Measurements from ENCODE around the gene CACNA1D.
A peak's percentile ranks its signal among the peaks of the same experiment; 100 is the strongest.

The CACNA1D gene

DNA sequence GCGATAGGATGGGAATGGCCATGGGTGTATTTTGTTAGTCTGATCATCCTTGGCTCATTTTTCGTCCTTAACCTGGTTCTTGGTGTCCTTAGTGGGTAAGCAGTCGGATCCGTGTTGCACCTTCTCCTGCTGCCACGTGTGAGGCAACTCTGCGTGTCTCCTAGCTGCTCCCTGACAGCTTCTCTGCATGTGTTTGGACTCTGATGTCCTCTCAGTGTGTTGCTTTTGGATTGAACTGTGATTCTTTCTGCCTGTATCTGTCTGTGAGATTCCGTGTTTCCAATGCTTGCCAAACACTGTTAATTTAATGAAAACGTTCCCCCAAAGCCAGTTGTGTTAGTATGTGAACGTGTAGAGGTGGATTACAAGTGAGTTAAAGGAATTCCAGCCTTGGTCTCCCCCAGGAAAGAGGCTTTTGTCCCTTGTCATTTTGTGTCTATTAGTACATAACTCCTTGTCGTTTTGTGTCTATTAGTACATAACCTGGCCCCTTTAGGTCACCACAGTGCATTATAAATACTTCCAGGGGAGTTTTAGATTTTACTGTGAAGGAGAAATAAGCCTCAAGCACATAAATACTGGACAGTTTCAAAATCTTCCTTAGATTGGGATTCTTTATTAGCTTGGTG is 179.4 kb downstream of the CACNA1D start:
- TF ChIP-seq, protein P1, sequence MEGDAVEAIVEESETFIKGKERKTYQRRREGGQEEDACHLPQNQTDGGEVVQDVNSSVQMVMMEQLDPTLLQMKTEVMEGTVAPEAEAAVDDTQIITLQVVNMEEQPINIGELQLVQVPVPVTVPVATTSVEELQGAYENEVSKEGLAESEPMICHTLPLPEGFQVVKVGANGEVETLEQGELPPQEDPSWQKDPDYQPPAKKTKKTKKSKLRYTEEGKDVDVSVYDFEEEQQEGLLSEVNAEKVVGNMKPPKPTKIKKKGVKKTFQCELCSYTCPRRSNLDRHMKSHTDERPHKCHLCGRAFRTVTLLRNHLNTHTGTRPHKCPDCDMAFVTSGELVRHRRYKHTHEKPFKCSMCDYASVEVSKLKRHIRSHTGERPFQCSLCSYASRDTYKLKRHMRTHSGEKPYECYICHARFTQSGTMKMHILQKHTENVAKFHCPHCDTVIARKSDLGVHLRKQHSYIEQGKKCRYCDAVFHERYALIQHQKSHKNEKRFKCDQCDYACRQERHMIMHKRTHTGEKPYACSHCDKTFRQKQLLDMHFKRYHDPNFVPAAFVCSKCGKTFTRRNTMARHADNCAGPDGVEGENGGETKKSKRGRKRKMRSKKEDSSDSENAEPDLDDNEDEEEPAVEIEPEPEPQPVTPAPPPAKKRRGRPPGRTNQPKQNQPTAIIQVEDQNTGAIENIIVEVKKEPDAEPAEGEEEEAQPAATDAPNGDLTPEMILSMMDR (IDR thresholded peaks at IDR 0.05; ENCODE audit: insufficient read depth, low read depth, low read length, missing control alignments), result no peak
- H3K4me3 ChIP-seq (ENCODE audit: low read depth, low read length), result no peak overlapping the region
- no peak for DNase-seq (ENCODE audit: low read depth)

DNA sequence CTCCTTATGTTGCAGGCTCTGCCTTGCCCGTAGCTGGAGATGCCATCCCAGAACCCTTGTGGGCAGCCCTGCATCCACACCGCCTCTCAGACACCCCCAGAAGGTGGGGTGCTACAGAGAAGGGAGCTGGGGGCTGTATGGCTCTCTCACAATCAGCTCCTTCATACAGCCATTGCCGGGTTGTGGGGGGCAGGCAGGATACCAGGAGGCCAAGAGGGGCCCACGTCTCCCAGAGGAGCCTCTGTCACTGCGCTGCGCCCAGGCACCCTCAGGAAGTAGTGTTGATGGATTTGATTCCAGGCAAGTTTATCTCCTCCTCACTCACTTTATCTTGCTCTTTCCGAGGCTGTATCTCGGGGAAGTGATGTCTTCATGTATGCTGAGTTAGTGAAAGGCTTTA is 180.2 kb downstream of the CACNA1D start:
- H3K4me3 ChIP-seq (ENCODE audit: low read depth, low read length), result no peak overlapping the region
- no peak for DNase-seq (ENCODE audit: low read depth)
- TF ChIP-seq, protein P1 (IDR thresholded peaks at IDR 0.05; ENCODE audit: insufficient read depth, low read depth, low read length, missing control alignments), result no peak

DNA sequence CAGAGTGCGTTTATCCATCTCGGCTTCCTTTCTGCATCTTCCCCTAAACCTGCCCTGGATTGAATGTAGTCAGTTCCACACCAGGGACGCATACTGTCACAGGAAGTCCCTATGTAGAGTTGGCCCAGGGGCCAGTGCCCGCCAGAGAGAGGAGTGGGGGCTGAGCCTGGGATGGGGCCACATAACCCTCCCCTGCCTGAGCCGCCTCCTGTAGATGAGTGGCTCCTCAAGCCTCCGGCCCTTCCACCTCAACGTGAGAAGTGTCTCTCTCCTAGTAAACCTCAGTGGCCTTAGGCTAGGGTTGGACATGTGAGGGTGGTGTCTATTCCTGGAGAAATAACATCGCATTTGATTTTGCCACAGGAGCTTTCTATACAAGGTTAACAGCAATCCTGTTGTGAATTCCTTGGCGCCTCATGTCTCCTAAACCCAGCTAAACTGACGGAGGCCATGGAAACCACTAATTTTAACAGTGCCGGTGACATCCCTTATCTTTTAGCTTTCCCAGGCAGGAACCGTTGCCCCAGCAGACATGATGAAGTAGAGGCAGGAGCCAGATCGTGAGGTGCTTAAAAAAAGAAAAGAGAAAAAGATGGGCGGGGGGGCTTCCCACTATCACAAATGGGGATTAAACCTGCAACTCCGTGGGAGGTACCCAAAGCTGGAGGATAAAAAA is 180.7 kb downstream of the CACNA1D start:
- DNase-seq (ENCODE audit: low read depth), result no peak
- H3K4me3 ChIP-seq (ENCODE audit: low read depth, low read length), result no peak overlapping the region
- TF ChIP-seq, protein P1 (IDR thresholded peaks at IDR 0.05; ENCODE audit: insufficient read depth, low read depth, low read length, missing control alignments), result no peak

DNA sequence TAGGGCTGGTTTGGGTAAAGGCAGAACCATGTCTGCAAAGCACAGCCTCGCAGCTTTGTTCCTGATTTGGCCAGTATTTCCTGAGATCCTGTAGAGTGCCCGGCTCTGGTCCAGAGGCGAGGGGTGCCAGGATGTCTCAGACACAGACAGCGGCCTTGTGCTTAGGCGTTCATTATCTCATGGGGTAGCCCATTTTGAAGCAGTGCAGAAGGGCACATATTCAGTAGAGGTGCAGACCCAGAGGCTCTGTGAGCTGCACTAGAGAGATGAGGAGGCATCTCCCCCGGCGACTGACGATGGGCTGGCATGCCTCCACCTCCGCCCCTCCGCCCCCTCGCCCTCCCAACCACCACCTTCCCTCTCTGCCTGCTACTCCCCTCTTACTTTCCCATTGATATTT is 181.5 kb downstream of the CACNA1D start:
- no peak overlapping the region for H3K4me3 ChIP-seq (ENCODE audit: low read depth, low read length)
- TF ChIP-seq, protein P1 (IDR thresholded peaks at IDR 0.05; ENCODE audit: insufficient read depth, low read depth, low read length, missing control alignments), result no peak
- DNase-seq (ENCODE audit: low read depth), result no peak

DNA sequence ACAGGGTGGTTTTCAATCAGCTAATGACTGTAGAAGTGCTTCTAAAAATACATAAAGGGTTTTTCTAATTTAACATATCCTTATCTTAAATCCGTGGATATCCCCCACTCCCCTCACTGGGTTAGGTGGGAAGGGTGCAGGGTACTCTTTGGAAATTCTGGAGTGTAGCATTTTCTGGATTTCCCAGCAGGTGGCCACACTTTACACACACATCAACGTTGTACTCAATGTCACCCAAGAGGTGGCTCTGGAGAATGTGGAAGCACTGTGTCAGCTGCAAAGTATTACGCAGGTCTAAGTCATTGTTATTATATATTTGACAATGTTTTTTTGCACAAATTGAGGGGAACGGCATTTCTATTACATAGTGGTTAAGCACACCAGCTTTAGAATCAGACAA is 183.0 kb downstream of the CACNA1D start:
- DNase-seq (ENCODE audit: low read depth), result peak; percentile 9
- TF ChIP-seq, protein P1 (IDR thresholded peaks at IDR 0.05; ENCODE audit: insufficient read depth, low read depth, low read length, missing control alignments), result no peak
- no peak overlapping the region for H3K4me3 ChIP-seq (ENCODE audit: low read depth, low read length)

DNA sequence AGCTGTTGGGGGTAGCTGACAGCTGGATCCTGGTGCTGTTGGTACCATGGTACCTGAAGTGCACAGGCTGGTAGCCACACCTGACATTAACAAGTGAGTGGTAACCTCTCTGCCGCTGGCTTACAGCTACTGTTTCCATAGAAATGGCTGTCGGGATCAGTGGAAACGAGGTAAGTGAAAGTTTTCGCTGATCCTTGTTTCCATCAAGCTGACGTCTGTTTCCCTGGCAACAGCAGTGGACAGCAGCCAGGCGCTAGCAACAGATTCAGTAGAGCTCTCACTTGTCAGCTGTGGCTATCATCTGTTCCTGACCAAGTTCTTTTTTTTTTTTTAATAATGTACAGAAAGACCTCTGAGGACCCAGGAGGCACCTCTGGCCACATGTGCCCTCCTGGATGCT is 185.6 kb downstream of the CACNA1D start:
- TF ChIP-seq, protein P1 (IDR thresholded peaks at IDR 0.05; ENCODE audit: insufficient read depth, low read depth, low read length, missing control alignments), result no peak
- DNase-seq (ENCODE audit: low read depth), result no peak

DNA sequence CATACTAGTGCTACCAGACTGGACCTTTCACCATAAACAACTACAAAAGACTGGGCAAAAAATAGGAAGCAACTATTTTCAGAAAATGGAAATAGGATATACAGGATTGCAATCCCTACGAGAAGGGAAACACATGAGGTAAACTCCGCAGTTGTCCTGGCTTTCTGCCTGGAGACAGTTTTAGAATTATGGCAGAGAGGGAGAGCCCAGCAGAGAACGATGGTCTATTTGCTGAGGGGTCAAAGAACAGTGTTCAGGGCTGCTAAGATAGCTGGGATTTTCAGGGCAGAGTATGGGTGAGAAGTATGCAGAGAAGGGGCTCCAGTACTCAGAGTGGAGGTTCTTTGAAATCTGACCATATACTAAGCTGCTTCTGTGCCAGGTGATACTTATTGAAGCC is 188.4 kb downstream of the CACNA1D start:
- H3K4me3 ChIP-seq (ENCODE audit: low read depth, low read length), result no peak overlapping the region
- TF ChIP-seq, protein P1 (IDR thresholded peaks at IDR 0.05; ENCODE audit: insufficient read depth, low read depth, low read length, missing control alignments), result no peak
- no peak for DNase-seq (ENCODE audit: low read depth)

More for the DNA sequence above, 185.6 kb downstream of the CACNA1D start:
- H3K4me3 ChIP-seq (ENCODE audit: low read depth, low read length), result no peak overlapping the region
